ENCODE measurements around the gene PIGM.

GRCh38 chr1:160030657-160031364 is 979 bp downstream of the PIGM start:
- TF ChIP-seq, protein P1, sequence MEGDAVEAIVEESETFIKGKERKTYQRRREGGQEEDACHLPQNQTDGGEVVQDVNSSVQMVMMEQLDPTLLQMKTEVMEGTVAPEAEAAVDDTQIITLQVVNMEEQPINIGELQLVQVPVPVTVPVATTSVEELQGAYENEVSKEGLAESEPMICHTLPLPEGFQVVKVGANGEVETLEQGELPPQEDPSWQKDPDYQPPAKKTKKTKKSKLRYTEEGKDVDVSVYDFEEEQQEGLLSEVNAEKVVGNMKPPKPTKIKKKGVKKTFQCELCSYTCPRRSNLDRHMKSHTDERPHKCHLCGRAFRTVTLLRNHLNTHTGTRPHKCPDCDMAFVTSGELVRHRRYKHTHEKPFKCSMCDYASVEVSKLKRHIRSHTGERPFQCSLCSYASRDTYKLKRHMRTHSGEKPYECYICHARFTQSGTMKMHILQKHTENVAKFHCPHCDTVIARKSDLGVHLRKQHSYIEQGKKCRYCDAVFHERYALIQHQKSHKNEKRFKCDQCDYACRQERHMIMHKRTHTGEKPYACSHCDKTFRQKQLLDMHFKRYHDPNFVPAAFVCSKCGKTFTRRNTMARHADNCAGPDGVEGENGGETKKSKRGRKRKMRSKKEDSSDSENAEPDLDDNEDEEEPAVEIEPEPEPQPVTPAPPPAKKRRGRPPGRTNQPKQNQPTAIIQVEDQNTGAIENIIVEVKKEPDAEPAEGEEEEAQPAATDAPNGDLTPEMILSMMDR (IDR thresholded peaks at IDR 0.05): peak in 1 of 2 donors; percentile 5
- no peak for TF ChIP-seq POLR2A (IDR thresholded peaks at IDR 0.05)
- no peak for TF ChIP-seq EP300 (IDR thresholded peaks at IDR 0.05)
